WTC11 (cell line): ENCODE results near the gene COL4A6.

Experiments used
- CBFB ChIP-seq: sonication (generic); formaldehyde crosslinking; IDR thresholded peaks from 2 replicates; pipeline ENCODE4 v1.8.1; 2022; ENCODE audit warnings: mild to moderate bottlenecking, low read depth, missing genetic modification reagents
- CREM ChIP-seq: sonication (generic); formaldehyde crosslinking; IDR thresholded peaks from 2 replicates; pipeline ENCODE4 v1.8.1; 2022; ENCODE audit warnings: mild to moderate bottlenecking, missing genetic modification reagents, moderate library complexity
- CTCF ChIP-seq: fragments of 200-600 bp; IDR thresholded peaks from 2 replicates; pipeline ENCODE4 v1.8.0; 2022; ENCODE audit warnings: antibody characterized with exemption
- ESRRA ChIP-seq: sonication (generic); formaldehyde crosslinking; IDR thresholded peaks from 2 replicates; pipeline ENCODE4 v1.8.1; 2022; ENCODE audit warnings: mild to moderate bottlenecking, missing genetic modification reagents, borderline replicate concordance
- FOXK1 ChIP-seq: sonication (generic); formaldehyde crosslinking; IDR thresholded peaks from 2 replicates; pipeline ENCODE4 v1.8.0; 2022; ENCODE audit warnings: mild to moderate bottlenecking, moderate library complexity, missing genetic modification reagents
- JUN ChIP-seq: sonication (generic); formaldehyde crosslinking; IDR thresholded peaks from 2 replicates; pipeline ENCODE4 v1.8.0; 2023; ENCODE audit warnings: mild to moderate bottlenecking, missing genetic modification reagents
- MAX ChIP-seq: sonication (generic); formaldehyde crosslinking; IDR thresholded peaks from 2 replicates; pipeline ENCODE4 v1.8.0; 2022; ENCODE audit warnings: mild to moderate bottlenecking, missing genetic modification reagents
- STAT6 ChIP-seq: sonication (generic); formaldehyde crosslinking; conservative IDR thresholded peaks from 2 replicates; pipeline ENCODE4 v1.8.1; 2023; ENCODE audit warnings: mild to moderate bottlenecking, low read depth, missing genetic modification reagents, moderate library complexity

- TF ChIP-seq CTCF (no peak; the same call in 1 of the 2 replicates), ESRRA (CRISPR knock-in tag) (no peak), MAX (CRISPR knock-in tag) (no peak), FOXK1 (CRISPR knock-in tag) (no peak), STAT6 (no peak), CREM (CRISPR knock-in tag) (no peak), CBFB (no peak), JUN (CRISPR knock-in tag) (no peak)
Observed at GRCh38 chrX:108138814-108139702, 299.2 kb downstream of the COL4A6 start.
